Lung (tissue), 12 donors: Measurements from ENCODE around the gene FMN1. TPM values are rescaled to one million over a fixed set of nuclear protein-coding genes. Genes with fewer than 3 reads are reported as not detected.

Source experiments
- ATAC-seq: fragments of 200-7000 bp; cut with Tn5 transposase; one replicate; pipeline ENCODE4 v1.9.1; 2020; ENCODE audit warnings: moderate number of reproducible peaks; ENCODE audit not compliant: insufficient read depth, low FRiP score
- DNase-seq, 3 donors: peaks; one replicate each; pipeline ENCODE4 v3.0.0-alpha.2; 2013 to 2017
- H3K27ac ChIP-seq, 2 donors: one replicate each; pipeline ENCODE4 v1.5.1; 2013; ENCODE audit warnings: mild to moderate bottlenecking in 2 of 2, moderate library complexity in 2 of 2, control low read depth in 1 of 2, inconsistent platforms in 1 of 2, low read depth in 1 of 2, low read length in 1 of 2
- H3K27me3 ChIP-seq, 3 donors: one replicate each; pipeline ENCODE4 v1.5.1; 2013; ENCODE audit warnings: low read length in 2 of 3; ENCODE audit not compliant: control insufficient read depth in 3 of 3, insufficient read depth in 3 of 3
- H3K36me3 ChIP-seq, 4 donors: one replicate each; pipeline ENCODE4 v1.5.1; 2013; ENCODE audit warnings: low read length in 4 of 4, mild to moderate bottlenecking in 1 of 4, moderate library complexity in 1 of 4; ENCODE audit not compliant: control insufficient read depth in 4 of 4, insufficient read depth in 4 of 4
- H3K4me1 ChIP-seq, 5 donors: one replicate each; pipeline ENCODE4 v1.5.1; 2013; ENCODE audit warnings: low read length in 5 of 5, mild to moderate bottlenecking in 2 of 5, moderate library complexity in 1 of 5; ENCODE audit not compliant: control insufficient read depth in 5 of 5, insufficient read depth in 5 of 5
- H3K4me3 ChIP-seq: one replicate; pipeline ENCODE4 v1.5.1; 2013; ENCODE audit warnings: mild to moderate bottlenecking, control low read depth, moderate library complexity
- H3K9ac ChIP-seq, 2 donors: one replicate each; pipeline ENCODE4 v1.5.1; 2013; ENCODE audit warnings: low read length in 2 of 2, control low read depth in 1 of 2; ENCODE audit not compliant: insufficient read depth in 1 of 2
- H3K9me3 ChIP-seq, 4 donors: one replicate each; pipeline ENCODE4 v1.5.1; 2013; ENCODE audit warnings: low read length in 3 of 4, mild to moderate bottlenecking in 1 of 4, moderate library complexity in 1 of 4; ENCODE audit not compliant: control insufficient read depth in 4 of 4, insufficient read depth in 3 of 4
- WGBS, 2 donors: extraction: QIAGEN DNeasy Blood & Tissue Kit; methylation state at CpG; one replicate each; pipeline ENCODE4 v1.1.7; 2013; 5-methylcytosine and 5-hydroxymethylcytosine counted together
- polyA plus RNA-seq, 2 donors: library from polyadenylated mRNA; stranded (reverse); fragments of 200-250 nt; gene quantifications; one replicate each; pipeline ENCODE4 v1.2.1, GENCODE V29; 2013
- total RNA-seq, 2 donors: library from RNA; depleted of rRNA in 1 of 2; stranded (reverse); fragments of >200 nt in 1 of 2; gene quantifications; one replicate each; pipeline ENCODE4 v1.2.1, GENCODE V29; 2014 to 2021
- TF ChIP-seq, protein P1 (sequence below): IDR thresholded peaks from 2 replicates; pipeline ENCODE4 v1.5.1; 2012; ENCODE audit warnings: mild to moderate bottlenecking; ENCODE audit errors: control extremely low read depth, extremely low read depth
- donor health status: control.
- donor health status: control.
- donor health status: Bipolar disorder and iron deficiency.
- donor health status: healthy.
- donor health status: DM: yes; HTN: yes; CAD: no.

FMN1 gene
- total and polyA plus RNA-seq, 4 donors, result 4.6 to 45.2 (median 15.7) TPM

DNA sequence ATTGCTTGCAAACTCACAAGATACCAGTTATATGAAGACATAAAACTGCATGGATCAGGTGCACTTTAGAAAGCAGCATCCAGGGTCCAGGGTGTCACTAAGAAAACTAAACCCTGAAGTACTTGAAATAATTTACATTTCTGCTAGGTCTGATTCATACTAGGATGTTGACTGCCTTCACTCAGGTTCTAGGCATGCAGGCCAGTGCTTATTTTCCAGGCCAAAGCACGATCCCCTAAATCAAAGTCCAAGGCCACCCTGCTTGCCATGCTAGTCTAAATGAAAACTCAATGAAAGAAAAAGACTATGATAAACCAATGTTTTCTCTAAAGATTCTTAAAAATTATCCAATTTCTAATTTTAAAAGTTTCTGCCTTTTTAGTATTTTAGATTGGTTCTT lies 427.3 kb downstream of the FMN1 start:
- no peaks in the 10 kb centered on the region for H3K27me3 ChIP-seq
- 91 to 100% methylated on average over 1 of the region's 1 CpG for WGBS, 2 donors

DNA sequence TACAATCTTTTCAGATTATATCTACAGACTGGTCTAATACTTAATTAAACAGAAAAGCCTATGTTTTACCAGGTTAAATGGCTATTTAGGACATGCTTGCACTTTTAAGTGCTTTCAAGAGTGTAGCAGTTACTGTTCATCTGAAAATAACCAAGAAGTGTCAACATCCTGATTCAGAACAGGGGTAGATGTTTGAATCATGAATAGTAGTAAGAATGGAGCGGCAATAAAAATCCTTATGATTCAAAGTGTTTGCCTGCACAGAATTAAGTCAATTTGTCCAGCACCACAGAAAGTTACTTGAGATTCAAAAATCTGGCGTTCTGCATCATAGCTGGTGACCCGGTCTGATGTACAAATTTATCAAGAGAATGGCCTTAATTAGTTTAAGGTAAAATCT lies 428.4 kb downstream of the FMN1 start:
- TF ChIP-seq, protein P1, sequence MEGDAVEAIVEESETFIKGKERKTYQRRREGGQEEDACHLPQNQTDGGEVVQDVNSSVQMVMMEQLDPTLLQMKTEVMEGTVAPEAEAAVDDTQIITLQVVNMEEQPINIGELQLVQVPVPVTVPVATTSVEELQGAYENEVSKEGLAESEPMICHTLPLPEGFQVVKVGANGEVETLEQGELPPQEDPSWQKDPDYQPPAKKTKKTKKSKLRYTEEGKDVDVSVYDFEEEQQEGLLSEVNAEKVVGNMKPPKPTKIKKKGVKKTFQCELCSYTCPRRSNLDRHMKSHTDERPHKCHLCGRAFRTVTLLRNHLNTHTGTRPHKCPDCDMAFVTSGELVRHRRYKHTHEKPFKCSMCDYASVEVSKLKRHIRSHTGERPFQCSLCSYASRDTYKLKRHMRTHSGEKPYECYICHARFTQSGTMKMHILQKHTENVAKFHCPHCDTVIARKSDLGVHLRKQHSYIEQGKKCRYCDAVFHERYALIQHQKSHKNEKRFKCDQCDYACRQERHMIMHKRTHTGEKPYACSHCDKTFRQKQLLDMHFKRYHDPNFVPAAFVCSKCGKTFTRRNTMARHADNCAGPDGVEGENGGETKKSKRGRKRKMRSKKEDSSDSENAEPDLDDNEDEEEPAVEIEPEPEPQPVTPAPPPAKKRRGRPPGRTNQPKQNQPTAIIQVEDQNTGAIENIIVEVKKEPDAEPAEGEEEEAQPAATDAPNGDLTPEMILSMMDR, result no peak
- H3K36me3 ChIP-seq, result no peaks in the 10 kb centered on the region
- WGBS, 2 donors, result 63 to 79% methylated on average over 3 of the region's 3 CpGs
- H3K4me3 ChIP-seq, result no peak overlapping the region
- no peaks in the 10 kb centered on the region for H3K4me1 ChIP-seq
- H3K27ac ChIP-seq, result no peak overlapping the region
- ATAC-seq (no peak), DNase-seq (no peak)
- H3K27me3 ChIP-seq, result no peaks in the 10 kb centered on the region
- H3K9me3 ChIP-seq, result no peaks in the 10 kb centered on the region
- H3K9ac ChIP-seq, result no peak overlapping the region

More for the DNA sequence above, 427.3 kb downstream of the FMN1 start:
- no peaks in the 10 kb centered on the region for H3K9me3 ChIP-seq
- no peaks in the 10 kb centered on the region for H3K4me1 ChIP-seq
- no peak overlapping the region for H3K27ac ChIP-seq
- H3K36me3 ChIP-seq, result no peaks in the 10 kb centered on the region
- no peak for DNase-seq
- no peak overlapping the region for H3K4me3 ChIP-seq
- TF ChIP-seq, protein P1, result no peak
- ATAC-seq, result no peak
- no peak overlapping the region for H3K9ac ChIP-seq

DNA sequence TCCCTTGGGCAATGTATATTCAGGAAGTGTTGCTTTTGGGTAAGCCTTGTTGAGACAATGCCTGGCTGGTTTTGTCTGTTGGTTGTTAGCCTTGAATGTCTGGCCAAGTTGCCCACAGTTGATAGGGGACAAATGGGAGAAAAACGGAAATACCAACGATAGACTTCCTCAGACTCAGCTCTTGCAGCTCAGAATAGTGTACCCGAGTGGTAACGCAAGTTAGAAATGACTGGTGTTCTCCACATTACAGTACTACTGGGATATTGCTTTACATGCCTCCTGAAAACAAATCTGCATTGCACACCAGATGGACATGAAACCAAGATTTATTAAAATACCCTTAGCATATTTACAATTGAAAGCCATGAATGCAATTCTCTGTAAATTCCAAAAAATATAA lies 429.3 kb downstream of the FMN1 start:
- 59 to 60% methylated on average over 4 of the region's 4 CpGs for WGBS, 2 donors
- H3K27ac ChIP-seq, result no peak overlapping the region
- TF ChIP-seq, protein P1, result no peak
- no peak overlapping the region for H3K4me3 ChIP-seq
- ATAC-seq (no peak), DNase-seq (no peak)
- H3K9me3 ChIP-seq, result no peaks in the 10 kb centered on the region
- no peaks in the 10 kb centered on the region for H3K36me3 ChIP-seq
- no peaks in the 10 kb centered on the region for H3K27me3 ChIP-seq
- H3K9ac ChIP-seq, result no peak overlapping the region
- no peaks in the 10 kb centered on the region for H3K4me1 ChIP-seq

DNA sequence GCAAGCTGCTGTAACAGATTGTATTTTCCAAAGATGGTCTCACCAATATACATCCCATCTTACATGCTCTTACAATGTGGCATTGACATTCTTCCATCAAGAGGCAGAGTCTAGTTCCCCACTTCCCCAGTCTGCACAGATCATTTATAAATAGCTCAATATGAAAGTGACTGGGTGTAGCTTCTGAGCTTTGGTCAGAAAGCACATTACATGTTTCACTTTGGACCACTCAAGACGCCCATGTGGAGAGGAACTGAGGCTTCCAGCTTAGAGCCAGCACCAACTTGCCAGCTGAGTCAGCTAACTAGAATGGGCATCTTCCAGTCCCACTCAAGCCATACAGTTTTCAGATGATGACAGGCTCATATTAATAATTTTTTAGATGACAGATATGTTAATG lies 431.2 kb downstream of the FMN1 start:
- Histone ChIP-seq H3K4me3 (no peak overlapping the region), H3K9ac (no peak overlapping the region), H3K36me3 (no peaks in the 10 kb centered on the region), H3K27ac (no peak overlapping the region), H3K9me3 (no peaks in the 10 kb centered on the region), H3K27me3 (no peaks in the 10 kb centered on the region), H3K4me1 (no peaks in the 10 kb centered on the region)
- no peak for ATAC-seq
- TF ChIP-seq, protein P1, result no peak
- DNase-seq, result no peak
- 79 to 91% methylated on average over 1 of the region's 1 CpG for WGBS, 2 donors
